Suprapubic skin (tissue), 4 donors: ENCODE measurements around the gene TGFB2.

Experiments
- CTCF ChIP-seq, 2 donors: fragments of 200-600 bp in 1 of 2; fragments of 450-650 bp in 1 of 2; sonication (generic) in 1 of 2; IDR thresholded peaks; one replicate each; pipeline ENCODE4 v1.5.1; 2016 to 2019; ENCODE audit warnings: antibody characterized with exemption in 2 of 2, mild to moderate bottlenecking in 1 of 2, moderate library complexity in 1 of 2
- POLR2A ChIP-seq, 2 donors: fragments of 450-650 bp; IDR thresholded peaks; one replicate each; pipeline ENCODE4 v1.6.1; 2017; ENCODE audit warnings: antibody characterized with exemption in 2 of 2, mild to moderate bottlenecking in 2 of 2, moderate library complexity in 2 of 2
- POLR2AphosphoS5 ChIP-seq, 3 donors: sonication (generic); formaldehyde crosslinking; IDR thresholded peaks; one replicate each; pipeline ENCODE4 v1.6.1; 2017; ENCODE audit warnings: antibody characterized with exemption in 3 of 3

GRCh38 chr1:218342091-218342490, 3.0 kb upstream of the TGFB2 start:
- no peak for TF ChIP-seq CTCF (IDR thresholded peaks at IDR 0.05)
- TF ChIP-seq POLR2A (IDR thresholded peaks at IDR 0.05): no peak
- no peak for TF ChIP-seq POLR2AphosphoS5 (IDR thresholded peaks at IDR 0.05)
